HCT116 (cell line): ENCODE measurements around the gene SLC25A19. TPM values are rescaled to one million over a fixed set of nuclear protein-coding genes. Genes with fewer than 3 reads are reported as not detected.

Experiments
- ATAC-seq: fragments of 200-7000 bp; cut with Tn5 transposase; 2 replicates; pipeline ENCODE4 v1.9.1; 2020; ENCODE audit warnings: mild to moderate bottlenecking, moderate library complexity
- BruUV-seq: library from RNA; stranded (reverse); fragments of 400-500 nt; replicated peaks from 2 replicates; lab custom pipeline; 2021; lab: Mats Ljungman, UMichigan
- CTCF ChIA-PET: fragments of 300-600 bp; sonication (Branson Sonifier 250); formaldehyde crosslinking; loops from one replicate; lab custom pipeline; 2021; ENCODE audit warnings: antibody characterized with exemption; lab: Charles Lee
- POLR2A ChIA-PET: fragments of 300-600, 350-600 bp; sonication (Branson Sonifier 250); formaldehyde crosslinking; loops from one replicate; lab custom pipeline; 2021; ENCODE audit warnings: antibody characterized with exemption; lab: Charles Lee
- RAD21 ChIA-PET, 2 experiments: fragments of 300-600 bp; sonication (Branson Sonifier 250); formaldehyde crosslinking; loops; one replicate each; lab custom pipeline; 2023; ENCODE audit warnings: low total read pairs in 2 of 2; ENCODE audit not compliant: uncharacterized antibody in 2 of 2, unreplicated experiment in 2 of 2, low non-redundant PET in 1 of 2; lab: Charles Lee
- DNase-seq: peaks from one replicate; pipeline ENCODE4 v3.0.0-alpha.2; 2010; ENCODE audit warnings: low read depth, low spot score
- H2AFZ ChIP-seq: fragments of 200-600 bp; shearing (Covaris generic), sonication (generic); 2 replicates; pipeline ENCODE4 v1.6.1; 2017; ENCODE audit warnings: low read depth, mixed run types, mixed read lengths, antibody characterized with exemption, low read length; ENCODE audit not compliant: poor library complexity, severe bottlenecking
- H3K27ac ChIP-seq: 2 replicates; pipeline ENCODE4 v1.5.1; 2012; ENCODE audit warnings: low read depth, low read length
- H3K27me3 ChIP-seq: fragments of 200-600 bp; sonication (generic); 2 replicates; pipeline ENCODE4 v1.6.1; 2016; ENCODE audit warnings: mixed run types, low read length, mixed read lengths; ENCODE audit not compliant: insufficient read depth
- H3K36me3 ChIP-seq, 2 experiments: fragments of 200-500 bp in 1 of 2; fragments of 200-600 bp in 1 of 2; sonication (Bioruptor generic) in 1 of 2; sonication (generic) in 1 of 2; 2 replicates each; pipeline versions ENCODE4 v1.5.1 to v1.6.1; 2014 to 2016; ENCODE audit warnings: low read length in 2 of 2, inconsistent platforms in 1 of 2, mixed read lengths in 1 of 2, mixed run types in 1 of 2; ENCODE audit not compliant: insufficient read depth in 2 of 2, control insufficient read depth in 1 of 2
- H3K4me1 ChIP-seq, 2 experiments: fragments of 200-600 bp in 1 of 2; sonication (generic) in 1 of 2; 2 replicates each; pipeline versions ENCODE4 v1.5.1 to v1.6.1; 2012 to 2017; ENCODE audit warnings: low read length in 2 of 2, inconsistent platforms in 1 of 2, mild to moderate bottlenecking in 1 of 2, mixed read lengths in 1 of 2, mixed run types in 1 of 2, moderate library complexity in 1 of 2; ENCODE audit not compliant: insufficient read depth in 2 of 2, control insufficient read depth in 1 of 2
- H3K4me2 ChIP-seq: fragments of 200-600 bp; sonication (generic); 2 replicates; pipeline ENCODE4 v1.6.1; 2017; ENCODE audit warnings: mixed run types, low read length, mixed read lengths
- H3K4me3 ChIP-seq, 2 experiments: fragments of 200-600 bp in 1 of 2; sonication (generic) in 1 of 2; replicated peaks in 1 of 2; 2 replicates each; pipeline ENCODE4 v1.5.1; 2011 to 2016; ENCODE audit warnings: low read length in 2 of 2, control low read depth in 1 of 2, low read depth in 1 of 2, mild to moderate bottlenecking in 1 of 2, mixed read lengths in 1 of 2, mixed run types in 1 of 2
- H3K79me2 ChIP-seq: fragments of 200-600 bp; sonication (generic); 2 replicates; pipeline ENCODE4 v1.6.1; 2017; ENCODE audit warnings: mild to moderate bottlenecking, mixed run types, low read length, moderate library complexity, mixed read lengths; ENCODE audit not compliant: insufficient read depth
- H3K9ac ChIP-seq: fragments of 200-600 bp; sonication (generic); 2 replicates; pipeline ENCODE4 v1.6.1; 2016; ENCODE audit warnings: low read length, mixed read lengths
- H3K9me2 ChIP-seq: fragments of 200-600 bp; sonication (generic), shearing (Covaris generic); 2 replicates; pipeline ENCODE4 v1.6.1; 2017; ENCODE audit warnings: mixed run types, mild to moderate bottlenecking, moderate library complexity; ENCODE audit not compliant: insufficient read depth
- H3K9me3 ChIP-seq, 2 experiments: fragments of 200-500 bp in 1 of 2; fragments of 200-600 bp in 1 of 2; sonication (Bioruptor generic) in 1 of 2; sonication (generic) in 1 of 2; 2 replicates each; pipeline ENCODE4 v1.6.1; 2014 to 2017; ENCODE audit warnings: low read length in 2 of 2, mixed read lengths in 2 of 2, inconsistent platforms in 1 of 2, low read depth in 1 of 2, mild to moderate bottlenecking in 1 of 2, mixed run types in 1 of 2, moderate library complexity in 1 of 2; ENCODE audit not compliant: control insufficient read depth in 1 of 2, insufficient read depth in 1 of 2
- H4K20me1 ChIP-seq: fragments of 200-600 bp; sonication (generic), shearing (Covaris generic); 2 replicates; pipeline ENCODE4 v1.6.1; 2017; ENCODE audit warnings: mixed run types, mild to moderate bottlenecking, moderate library complexity; ENCODE audit not compliant: insufficient read depth
- POLR2A ChIP-seq: IDR thresholded peaks from 2 replicates; pipeline ENCODE4 v1.7.0; 2011; ENCODE audit warnings: borderline replicate concordance; ENCODE audit not compliant: insufficient read depth, insufficient read length; ENCODE audit errors: extremely low read depth
- SRF ChIP-seq: IDR thresholded peaks from 2 replicates; pipeline ENCODE4 v1.6.1; 2012; ENCODE audit warnings: low read depth
- ZBTB33 ChIP-seq: IDR thresholded peaks from 2 replicates; pipeline ENCODE4 v1.6.1; 2011; ENCODE audit warnings: mild to moderate bottlenecking, low read length, moderate library complexity; ENCODE audit not compliant: insufficient replicate concordance; ENCODE audit errors: extremely low read depth
- ZFX ChIP-seq: fragments of 450-650 bp; IDR thresholded peaks from 2 replicates; pipeline ENCODE4 v1.6.1; 2017
- intact Hi-C: fragments of 100-400 bp; cut with micrococcal nuclease; formaldehyde crosslinking; loops from 2 replicates; pipeline ENCODE4 v1.10.0; 2022
- total RNA-seq: library from RNA; stranded (reverse); gene quantifications from one replicate; pipeline ENCODE4 v1.2.1, GENCODE V29; 2021; ENCODE audit not compliant: unreplicated experiment

Gene SLC25A19
- total RNA-seq, 1 experiment from 2014 or later: 38.7 TPM

- intact Hi-C loops: loop anchor here (10.0 kb wide), 1 partner anchor 147 kb away; no protein-coding TSS in a partner anchor
- TSS peak; percentile 61 for BruUV-seq
- H3K36me3 ChIP-seq: peaks cover 18 to 39% of the 10 kb centered on the region in 2 experiments; a peak in 3 of 4 replicates
These were observed 27.1 kb downstream of the SLC25A19 start for GRCh38 chr17:75262112-75262606.

More at GRCh38 chr17:75262112-75262606, 27.1 kb downstream of the SLC25A19 start:
- ChIA-PET RAD21 (interaction anchor here in 1 of 2 experiments (0.8 to 1.2 kb wide), 2 partner anchors 9 to 150 kb away, joined by 3 to 5 read pairs; partner anchors contain the start of gene MIF4GD), POLR2A (interaction anchor here (0.6 to 3.1 kb wide), 8 partner anchors 8 to 148 kb away, joined by 3 to 29 read pairs (median 4); partner anchors contain the start of genes GRB2, MIF4GD, NUP85 and SLC25A19), CTCF (interaction anchor here (1.0 to 5.8 kb wide), 8 partner anchors 8 to 254 kb away, joined by 3 to 42 read pairs (median 4); partner anchors contain the start of genes GRB2, MIF4GD, SLC25A19 and TSEN54)
- Histone ChIP-seq H3K4me3 (peak overlapping the region; percentile 83 to 97), H3K27me3 (no peaks in the 10 kb centered on the region), H2AFZ (no peak overlapping the region), H3K9me3 (no peaks in the 10 kb centered on the region), H3K9me2 (no peaks in the 10 kb centered on the region), H3K9ac (peak overlapping the region; percentile 92), H4K20me1 (no peaks in the 10 kb centered on the region), H3K79me2 (peaks cover 66% of the 10 kb centered on the region), H3K27ac (peak overlapping the region; percentile 80), H3K4me1 (peaks cover 17 to 26% of the 10 kb centered on the region in 2 experiments), H3K4me2 (peak overlapping the region; percentile 97)
- no peak for DNase-seq
- TF ChIP-seq ZFX (peak; percentile 60), ZBTB33 (no peak), POLR2A (no peak), SRF (no peak)
- peak; percentile 28; the same call in 1 of the 2 replicates for ATAC-seq
